Nephron progenitor cell (in vitro differentiated cells): ENCODE data around the gene TMEM217.

Experiments used
- DNase-seq: peaks from one replicate; pipeline ENCODE4 v3.0.0; 2021
- H3K27ac Mint-ChIP-seq: 2 replicates; pipeline ENCODE4 v1.8.0; 2021; ENCODE audit warnings: mild to moderate bottlenecking, moderate library complexity, mixed read lengths
- H3K27me3 Mint-ChIP-seq: 2 replicates; pipeline ENCODE4 v1.8.0; 2021; ENCODE audit warnings: mild to moderate bottlenecking, low read depth, mixed read lengths; ENCODE audit not compliant: poor library complexity
- H3K36me3 Mint-ChIP-seq: 2 replicates; pipeline ENCODE4 v1.8.0; 2021; ENCODE audit warnings: low read depth, mixed read lengths
- H3K4me1 Mint-ChIP-seq: 2 replicates; pipeline ENCODE4 v1.8.0; 2021; ENCODE audit warnings: mixed read lengths
- H3K4me3 Mint-ChIP-seq: 2 replicates; pipeline ENCODE4 v1.8.0; 2021; ENCODE audit warnings: mild to moderate bottlenecking, moderate library complexity, mixed read lengths
- H3K9me3 Mint-ChIP-seq: 2 replicates; pipeline ENCODE4 v1.8.0; 2021; ENCODE audit warnings: mild to moderate bottlenecking, moderate library complexity, mixed read lengths
- CTCF ChIP-seq: fragments of 200-600 bp; sonication (generic); IDR thresholded peaks from 2 replicates; pipeline ENCODE4 v1.5.0; 2021; ENCODE audit warnings: antibody characterized with exemption

The TMEM217 gene

GRCh38 chr6:37257320-37257633 is 667 bp downstream of the TMEM217 start:
- H3K4me3 Mint-ChIP-seq: peak overlapping the region; percentile 99

GRCh38 chr6:37256692-37257319 is 1.1 kb downstream of the TMEM217 start:
- no peak for TF ChIP-seq CTCF
- no peaks in the 10 kb centered on the region for H3K9me3 Mint-ChIP-seq
- H3K27ac Mint-ChIP-seq: no peak overlapping the region
- H3K36me3 Mint-ChIP-seq: no peaks in the 10 kb centered on the region
- H3K4me1 Mint-ChIP-seq: peaks cover 24% of the 10 kb centered on the region
- DNase-seq: no peak
- peaks cover 21% of the 10 kb centered on the region for H3K27me3 Mint-ChIP-seq
- peak overlapping the region; percentile 99 for H3K4me3 Mint-ChIP-seq

More at GRCh38 chr6:37257320-37257633, 667 bp downstream of the TMEM217 start:
- no peak for DNase-seq
- Mint-ChIP-seq H3K9me3 (no peaks in the 10 kb centered on the region), H3K27ac (no peak overlapping the region), H3K36me3 (no peaks in the 10 kb centered on the region), H3K27me3 (peaks cover 21% of the 10 kb centered on the region), H3K4me1 (peaks cover 24% of the 10 kb centered on the region)
- TF ChIP-seq CTCF: no peak

- no peak for DNase-seq
- H3K36me3 Mint-ChIP-seq: no peaks in the 10 kb centered on the region
These were observed 3.1 kb downstream of the TMEM217 start for GRCh38 chr6:37254881-37255280.

GRCh38 chr6:37253486-37254007 is 4.4 kb downstream of the TMEM217 start:
- Mint-ChIP-seq H3K4me3 (no peak overlapping the region), H3K9me3 (peaks cover 3% of the 10 kb centered on the region), H3K27ac (no peak overlapping the region), H3K36me3 (no peaks in the 10 kb centered on the region), H3K4me1 (peaks cover 14% of the 10 kb centered on the region), H3K27me3 (peaks cover 40% of the 10 kb centered on the region)
- no peak for DNase-seq
- TF ChIP-seq CTCF: no peak

More at GRCh38 chr6:37254881-37255280, 3.1 kb downstream of the TMEM217 start:
- no peak overlapping the region for H3K4me3 Mint-ChIP-seq
- H3K9me3 Mint-ChIP-seq: no peaks in the 10 kb centered on the region
- TF ChIP-seq CTCF: no peak
- H3K27ac Mint-ChIP-seq: no peak overlapping the region
- H3K4me1 Mint-ChIP-seq: peaks cover 24% of the 10 kb centered on the region
- H3K27me3 Mint-ChIP-seq: peaks cover 29% of the 10 kb centered on the region

GRCh38 chr6:37251211-37251780 is 6.6 kb downstream of the TMEM217 start:
- H3K27ac Mint-ChIP-seq: no peak overlapping the region
- H3K9me3 Mint-ChIP-seq: peaks cover 9% of the 10 kb centered on the region
- H3K4me3 Mint-ChIP-seq: no peak overlapping the region
- no peaks in the 10 kb centered on the region for H3K36me3 Mint-ChIP-seq
- TF ChIP-seq CTCF: no peak
- no peak for DNase-seq
- peaks cover 44% of the 10 kb centered on the region for H3K27me3 Mint-ChIP-seq
- H3K4me1 Mint-ChIP-seq: peaks cover 7% of the 10 kb centered on the region
